ENCODE data around the gene SNX17. TPM values are rescaled to one million over a fixed set of nuclear protein-coding genes. Genes with fewer than 3 reads are reported as not detected.
"Not testable (repeated sequence)": the region's sequence is repeated elsewhere in the genome, so short reads cannot be mapped to it uniquely, and the experiment has no call there.

SNX17 gene
- total RNA-seq, 2 donors from 2014 or later, result 84.4 to 133 TPM

DNA sequence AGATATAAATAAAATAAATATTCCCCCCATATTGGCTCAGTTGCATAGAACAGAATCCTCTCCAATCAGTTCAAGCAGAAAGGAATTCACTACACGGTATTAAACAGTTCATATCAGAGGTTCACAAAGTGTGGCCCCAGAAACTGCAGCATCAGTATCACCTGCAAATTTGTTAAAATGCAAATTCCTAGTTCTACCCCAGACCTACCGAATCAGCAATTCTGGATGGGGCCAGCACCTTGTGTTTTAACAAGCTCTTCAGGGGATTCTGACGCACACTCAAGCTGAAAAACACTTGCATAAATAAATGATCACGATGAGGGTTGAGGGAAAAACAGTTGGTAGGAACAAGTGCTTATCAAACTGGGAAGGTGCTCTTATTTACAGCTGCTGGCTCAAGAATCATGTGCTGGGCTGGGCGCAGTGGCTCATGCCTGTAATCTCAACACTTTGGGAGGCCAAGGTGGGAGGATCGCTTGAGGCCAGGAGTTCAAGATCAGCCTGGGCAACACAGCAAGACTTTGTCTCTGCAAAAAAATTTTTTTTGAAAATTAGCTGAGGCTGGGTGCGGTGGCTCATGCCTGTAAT, 20.2 kb upstream of the SNX17 start:
- TF ChIP-seq, protein P1, sequence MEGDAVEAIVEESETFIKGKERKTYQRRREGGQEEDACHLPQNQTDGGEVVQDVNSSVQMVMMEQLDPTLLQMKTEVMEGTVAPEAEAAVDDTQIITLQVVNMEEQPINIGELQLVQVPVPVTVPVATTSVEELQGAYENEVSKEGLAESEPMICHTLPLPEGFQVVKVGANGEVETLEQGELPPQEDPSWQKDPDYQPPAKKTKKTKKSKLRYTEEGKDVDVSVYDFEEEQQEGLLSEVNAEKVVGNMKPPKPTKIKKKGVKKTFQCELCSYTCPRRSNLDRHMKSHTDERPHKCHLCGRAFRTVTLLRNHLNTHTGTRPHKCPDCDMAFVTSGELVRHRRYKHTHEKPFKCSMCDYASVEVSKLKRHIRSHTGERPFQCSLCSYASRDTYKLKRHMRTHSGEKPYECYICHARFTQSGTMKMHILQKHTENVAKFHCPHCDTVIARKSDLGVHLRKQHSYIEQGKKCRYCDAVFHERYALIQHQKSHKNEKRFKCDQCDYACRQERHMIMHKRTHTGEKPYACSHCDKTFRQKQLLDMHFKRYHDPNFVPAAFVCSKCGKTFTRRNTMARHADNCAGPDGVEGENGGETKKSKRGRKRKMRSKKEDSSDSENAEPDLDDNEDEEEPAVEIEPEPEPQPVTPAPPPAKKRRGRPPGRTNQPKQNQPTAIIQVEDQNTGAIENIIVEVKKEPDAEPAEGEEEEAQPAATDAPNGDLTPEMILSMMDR (IDR thresholded peaks at IDR 0.05), result no peak
- H3K27ac ChIP-seq, result no peak overlapping the region
- ATAC-seq (ENCODE audit: insufficient number of reproducible peaks, low FRiP score, low read depth) (no peak), DNase-seq (ENCODE audit: low spot score) (no peak)
- H3K27me3 ChIP-seq (replicated peaks; ENCODE audit: insufficient read depth), result no peaks in the 10 kb centered on the region
- H3K4me3 ChIP-seq, result no peak overlapping the region
- H3K36me3 ChIP-seq, result no peaks in the 10 kb centered on the region
- H3K4me1 ChIP-seq (ENCODE audit: control insufficient read depth in 1 of 2, low read depth in 2 of 2), result peaks cover 7 to 10% of the 10 kb centered on the region in 2 donors
- no peaks in the 10 kb centered on the region for H3K9me3 ChIP-seq

DNA sequence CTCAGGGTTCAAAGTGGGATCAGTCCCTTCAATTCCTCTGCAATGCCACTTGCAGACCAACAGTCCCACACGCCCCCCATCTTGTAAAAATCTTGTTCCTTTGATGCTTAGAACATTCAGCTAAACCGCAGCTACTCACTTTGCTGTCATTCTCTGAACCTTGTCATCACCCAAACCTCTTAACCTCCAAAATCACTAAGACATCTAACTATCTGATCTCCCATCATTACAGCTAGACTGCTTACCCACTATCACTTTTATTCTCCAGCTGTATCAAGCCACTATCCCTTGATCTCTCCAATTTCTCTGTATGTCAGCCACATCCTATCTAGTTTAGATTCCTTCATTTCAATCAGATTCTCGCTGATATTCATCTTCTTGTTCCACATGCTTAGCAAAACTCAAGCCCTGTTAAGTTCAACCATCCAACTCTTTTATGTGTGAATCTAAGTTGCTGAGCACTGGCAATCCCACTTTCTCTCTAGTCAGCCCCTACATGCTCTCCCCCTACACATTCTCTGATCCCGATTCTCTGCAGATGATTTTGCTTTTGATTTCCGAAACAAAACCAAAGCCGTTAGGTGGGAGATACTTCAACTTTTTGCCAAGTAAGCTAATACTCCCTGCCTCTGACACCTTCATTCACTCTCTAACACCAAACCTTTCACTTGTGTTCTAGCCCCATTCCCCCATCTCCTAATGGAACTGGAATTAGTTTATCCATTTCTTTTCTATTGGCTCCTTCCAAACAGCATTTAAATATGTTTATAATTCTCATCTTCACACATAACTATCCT, 18.4 kb upstream of the SNX17 start:
- no peak for DNase-seq (ENCODE audit: low spot score)
- Histone ChIP-seq H3K9me3 (no peaks in the 10 kb centered on the region), H3K4me3 (no peak overlapping the region), H3K27ac (no peak overlapping the region), H3K4me1 (ENCODE audit: control insufficient read depth in 1 of 2, low read depth in 2 of 2) (peaks cover 12 to 17% of the 10 kb centered on the region in 2 donors), H3K27me3 (replicated peaks; ENCODE audit: insufficient read depth) (no peaks in the 10 kb centered on the region), H3K36me3 (no peaks in the 10 kb centered on the region)
- TF ChIP-seq, protein P1 (IDR thresholded peaks at IDR 0.05), result no peak
- no peak for ATAC-seq (ENCODE audit: insufficient number of reproducible peaks, low FRiP score, low read depth)

DNA sequence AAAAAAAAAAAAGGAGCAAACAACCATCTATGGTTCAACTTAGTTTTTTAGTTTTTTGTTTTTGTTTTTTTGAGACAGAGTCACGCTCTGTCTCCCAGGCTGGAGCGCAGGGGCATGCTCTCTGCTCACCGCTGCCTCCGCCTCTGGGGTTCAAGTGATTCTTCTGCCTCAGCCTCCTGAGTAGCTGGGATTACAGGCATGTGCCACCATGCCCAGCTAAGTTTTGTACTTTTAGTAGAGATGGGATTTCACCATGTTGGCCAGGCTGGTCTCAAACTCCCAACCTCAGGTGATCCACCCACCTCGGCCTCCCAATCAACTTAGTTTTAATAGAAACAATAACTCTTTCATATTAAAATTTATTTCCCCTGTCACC, 17.0 kb upstream of the SNX17 start:
- not testable (repeated sequence) for H3K9me3 ChIP-seq; DNase-seq (ENCODE audit: low spot score); H3K27ac ChIP-seq; H3K27me3 ChIP-seq (replicated peaks; ENCODE audit: insufficient read depth); ATAC-seq (ENCODE audit: insufficient number of reproducible peaks, low FRiP score, low read depth); H3K4me3 ChIP-seq; H3K36me3 ChIP-seq
- peaks cover 23 to 28% of the 10 kb centered on the region in 2 donors for H3K4me1 ChIP-seq (ENCODE audit: control insufficient read depth in 1 of 2, low read depth in 2 of 2)

DNA sequence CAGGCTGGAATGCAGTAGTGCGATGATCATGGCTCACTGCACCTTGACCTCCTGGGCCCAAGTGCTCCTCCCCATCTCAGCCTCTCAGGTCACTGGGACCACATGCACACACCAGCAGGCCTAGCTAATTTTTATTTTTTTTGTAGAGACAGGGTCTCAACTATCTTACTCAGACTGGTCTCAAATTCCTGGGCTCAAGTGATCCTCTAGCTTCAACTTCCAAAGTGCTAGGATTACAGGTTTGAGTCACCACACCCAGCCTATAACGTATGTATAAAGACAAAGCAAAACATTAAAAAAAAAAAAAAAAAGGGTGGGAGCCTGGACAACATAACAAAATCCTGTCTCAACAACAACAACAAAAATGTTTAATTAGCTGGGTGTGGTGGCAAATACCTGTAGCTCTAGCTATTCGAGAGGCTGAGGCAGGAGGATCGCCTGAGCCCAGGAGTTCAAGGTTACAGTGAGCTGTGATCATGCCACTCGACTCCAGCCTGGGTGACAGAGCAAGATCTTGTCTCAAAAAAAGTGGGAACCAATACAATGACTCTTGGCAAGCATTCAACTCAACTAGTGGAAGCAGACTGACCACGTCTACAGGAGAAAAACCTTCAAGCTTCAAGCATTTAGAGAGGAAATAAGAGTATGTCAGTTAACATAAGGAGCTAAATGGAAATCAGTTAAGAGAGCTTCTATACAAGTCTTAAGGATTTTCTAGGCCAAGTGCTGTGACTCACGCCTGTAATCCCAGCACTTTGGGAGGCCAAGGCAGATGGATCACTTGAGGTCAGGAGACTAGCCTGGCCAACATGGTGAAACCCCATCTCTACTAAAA, 16.4 kb upstream of the SNX17 start:
- H3K27ac ChIP-seq, result no peak overlapping the region
- DNase-seq (ENCODE audit: low spot score) (no peak), ATAC-seq (ENCODE audit: insufficient number of reproducible peaks, low FRiP score, low read depth) (no peak)
- peaks cover 23 to 29% of the 10 kb centered on the region in 2 donors for H3K4me1 ChIP-seq (ENCODE audit: control insufficient read depth in 1 of 2, low read depth in 2 of 2)
- H3K4me3 ChIP-seq, result no peak overlapping the region
- H3K36me3 ChIP-seq, result no peaks in the 10 kb centered on the region
- TF ChIP-seq, protein P1 (IDR thresholded peaks at IDR 0.05), result no peak
- no peaks in the 10 kb centered on the region for H3K27me3 ChIP-seq (replicated peaks; ENCODE audit: insufficient read depth)
- H3K9me3 ChIP-seq, result no peaks in the 10 kb centered on the region

DNA sequence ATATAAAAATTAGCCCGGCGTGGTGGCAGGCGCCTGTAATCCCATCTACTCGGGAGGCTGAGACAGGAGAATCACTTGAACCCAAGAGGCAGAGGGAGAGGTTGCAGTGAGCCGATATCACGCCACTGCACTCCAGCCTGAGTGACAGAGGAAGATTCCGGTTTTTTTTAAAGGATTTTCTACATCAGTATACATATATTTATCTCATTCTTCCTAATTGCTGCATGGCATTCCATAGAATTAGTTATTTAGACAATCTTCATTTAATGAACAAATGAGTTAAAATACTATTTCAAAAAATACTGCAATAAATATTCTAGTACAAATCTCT, 15.9 kb upstream of the SNX17 start:
- Histone ChIP-seq H3K36me3 (no peaks in the 10 kb centered on the region), H3K27me3 (replicated peaks; ENCODE audit: insufficient read depth) (no peaks in the 10 kb centered on the region), H3K9me3 (no peaks in the 10 kb centered on the region), H3K4me1 (ENCODE audit: control insufficient read depth in 1 of 2, low read depth in 2 of 2) (peaks cover 23 to 29% of the 10 kb centered on the region in 2 donors), H3K4me3 (no peak overlapping the region), H3K27ac (no peak overlapping the region)
- ATAC-seq (ENCODE audit: insufficient number of reproducible peaks, low FRiP score, low read depth), result no peak
- DNase-seq (ENCODE audit: low spot score), result no peak
- TF ChIP-seq, protein P1 (IDR thresholded peaks at IDR 0.05), result no peak
